Neuronal stem cell (in vitro differentiated cells): Measurements from ENCODE around the gene SPDEF.

Experiments used
- DNase-seq: peaks from one replicate; pipeline ENCODE4 v3.0.0-alpha.2; 2013; ENCODE audit warnings: low spot score
- H2AFZ ChIP-seq: one replicate; pipeline ENCODE4 v1.6.1; 2013; ENCODE audit warnings: mild to moderate bottlenecking, low read length, inconsistent platforms
- H2AK5ac ChIP-seq: 2 replicates; pipeline ENCODE4 v1.6.1; 2013; ENCODE audit warnings: low read depth, mild to moderate bottlenecking, inconsistent platforms, low read length, moderate library complexity, mixed read lengths
- H2BK120ac ChIP-seq: 2 replicates; pipeline ENCODE4 v1.6.1; 2013; ENCODE audit warnings: low read depth, mild to moderate bottlenecking, inconsistent platforms, low read length, moderate library complexity, mixed read lengths
- H2BK12ac ChIP-seq: one replicate; pipeline ENCODE4 v1.6.1; 2013; ENCODE audit warnings: low read length, inconsistent platforms
- H2BK15ac ChIP-seq: 2 replicates; pipeline ENCODE4 v1.6.1; 2013; ENCODE audit warnings: mild to moderate bottlenecking, low read length, inconsistent platforms, mixed read lengths
- H2BK5ac ChIP-seq: one replicate; pipeline ENCODE4 v1.6.1; 2013; ENCODE audit warnings: inconsistent platforms, mild to moderate bottlenecking, low read length, moderate library complexity
- H3K14ac ChIP-seq: one replicate; pipeline ENCODE4 v1.6.1; 2013; ENCODE audit warnings: low read length, inconsistent platforms
- H3K18ac ChIP-seq: 2 replicates; pipeline ENCODE4 v1.6.1; 2013; ENCODE audit warnings: low read length, inconsistent platforms
- H3K23ac ChIP-seq: 2 replicates; pipeline ENCODE4 v1.6.1; 2013; ENCODE audit warnings: low read depth, mild to moderate bottlenecking, mixed read lengths, low read length, inconsistent platforms; ENCODE audit not compliant: poor library complexity
- H3K27ac ChIP-seq: replicated peaks from 3 replicates; pipeline ENCODE4 v1.5.1; 2013; ENCODE audit warnings: low read length, inconsistent platforms
- H3K27me3 ChIP-seq, 3 experiments: 2 replicates each; pipeline ENCODE4 v1.6.1; 2013; ENCODE audit warnings: low read length in 3 of 3, mild to moderate bottlenecking in 2 of 3, inconsistent platforms in 1 of 3, low read depth in 1 of 3, mixed read lengths in 1 of 3, moderate library complexity in 1 of 3; ENCODE audit not compliant: control insufficient read depth in 3 of 3, insufficient read depth in 3 of 3
- H3K36me3 ChIP-seq, 2 donors: replicated peaks in 1 of 2; 2 replicates each; pipeline ENCODE4 v1.6.1; 2013; ENCODE audit warnings: low read length in 2 of 2; ENCODE audit not compliant: control insufficient read depth in 2 of 2, insufficient read depth in 2 of 2
- H3K4ac ChIP-seq: 2 replicates; pipeline ENCODE4 v1.6.1; 2013; ENCODE audit warnings: inconsistent platforms, mild to moderate bottlenecking, low read length, moderate library complexity
- H3K4me1 ChIP-seq, 2 donors: 1 replicate in 1 of 2; 2 replicates in 1 of 2; pipeline ENCODE4 v1.6.1; 2013; ENCODE audit warnings: low read length in 2 of 2, low read depth in 1 of 2; ENCODE audit not compliant: control insufficient read depth in 2 of 2, insufficient read depth in 1 of 2
- H3K4me2 ChIP-seq: one replicate; pipeline ENCODE4 v1.6.1; 2013; ENCODE audit warnings: mild to moderate bottlenecking, low read length, inconsistent platforms; ENCODE audit not compliant: insufficient read depth, poor library complexity, severe bottlenecking
- H3K4me3 ChIP-seq, 2 donors: 2 replicates each; pipeline ENCODE4 v1.5.1; 2013; ENCODE audit warnings: low read length in 2 of 2, mild to moderate bottlenecking in 2 of 2, inconsistent platforms in 1 of 2, moderate library complexity in 1 of 2
- H3K79me1 ChIP-seq: one replicate; pipeline ENCODE4 v1.6.1; 2013; ENCODE audit warnings: low read depth, mild to moderate bottlenecking, inconsistent platforms, low read length, moderate library complexity
- H3K9ac ChIP-seq: one replicate; pipeline ENCODE4 v1.6.1; 2013; ENCODE audit warnings: mild to moderate bottlenecking, low read depth, low read length, inconsistent platforms; ENCODE audit not compliant: poor library complexity
- H3K9me3 ChIP-seq, 2 donors: replicated peaks in 1 of 2; 2 replicates each; pipeline versions ENCODE3 to v1.6.1; 2013; ENCODE audit warnings: low read length in 2 of 2, mild to moderate bottlenecking in 2 of 2, inconsistent platforms in 1 of 2, low read depth in 1 of 2, mixed read lengths in 1 of 2, moderate library complexity in 1 of 2; ENCODE audit not compliant: control insufficient read depth in 2 of 2, insufficient read depth in 1 of 2
- H4K8ac ChIP-seq: one replicate; pipeline ENCODE4 v1.6.1; 2013; ENCODE audit warnings: low read depth, mild to moderate bottlenecking, inconsistent platforms, low read length, moderate library complexity
- H4K91ac ChIP-seq: one replicate; pipeline ENCODE4 v1.6.1; 2013; ENCODE audit warnings: low read length, low read depth, mild to moderate bottlenecking, inconsistent platforms; ENCODE audit not compliant: poor library complexity
- WGBS, 2 donors: extraction: QIAGEN DNeasy Blood & Tissue Kit; methylation state at CpG; one replicate each; pipeline ENCODE4 v1.1.7; 2013; ENCODE audit warnings: missing lambda C conversion rate in 2 of 2, mixed read lengths in 1 of 2; ENCODE audit not compliant: insufficient read length in 2 of 2, insufficient replicate concordance in 1 of 2; ENCODE audit errors: extremely low coverage in 2 of 2; 5-methylcytosine and 5-hydroxymethylcytosine counted together

The SPDEF gene

GRCh38 chr6:34596798-34597197 lies 40.7 kb upstream of the SPDEF start:
- Histone ChIP-seq H2BK15ac (no peak overlapping the region), H3K23ac (no peak overlapping the region), H2AK5ac (no peak overlapping the region), H4K8ac (no peak overlapping the region), H4K91ac (no peak overlapping the region), H3K14ac (no peak overlapping the region), H2BK5ac (no peak overlapping the region), H2BK120ac (no peak overlapping the region), H3K4me3 (no peak overlapping the region), H3K4ac (no peak overlapping the region), H3K9me3 (no peaks in the 10 kb centered on the region), H3K18ac (no peak overlapping the region), H2AFZ (no peak overlapping the region), H3K9ac (no peak overlapping the region), H3K79me1 (peaks cover 4% of the 10 kb centered on the region), H3K36me3 (peaks cover 0 to 4% of the 10 kb centered on the region in 2 donors), H3K4me2 (no peak overlapping the region), H2BK12ac (no peak overlapping the region), H3K27me3 (no peaks in the 10 kb centered on the region), H3K27ac (no peak overlapping the region), H3K4me1 (peaks cover 3 to 7% of the 10 kb centered on the region in 2 donors)
- no peak for DNase-seq
- WGBS, 2 donors = no CpG with 5 or more reads among the region's 1 CpG

- Histone ChIP-seq H2BK12ac (no peak overlapping the region), H3K4me1 (peaks cover 0 to 2% of the 10 kb centered on the region in 2 donors), H3K4ac (no peak overlapping the region), H3K14ac (no peak overlapping the region), H4K8ac (no peak overlapping the region), H2BK120ac (no peak overlapping the region), H3K79me1 (peaks cover 4% of the 10 kb centered on the region), H4K91ac (no peak overlapping the region), H3K36me3 (peaks cover 0 to 4% of the 10 kb centered on the region in 2 donors), H2BK5ac (no peak overlapping the region), H3K9me3 (no peaks in the 10 kb centered on the region), H2AK5ac (no peak overlapping the region), H3K27ac (no peak overlapping the region), H3K18ac (no peak overlapping the region), H3K27me3 (no peaks in the 10 kb centered on the region), H2AFZ (no peak overlapping the region), H3K4me3 (no peak overlapping the region), H2BK15ac (no peak overlapping the region), H3K4me2 (no peak overlapping the region), H3K9ac (no peak overlapping the region), H3K23ac (no peak overlapping the region)
- no CpG with 5 or more reads among the region's 6 CpGs for WGBS, 2 donors
- no peak for DNase-seq
Measured at GRCh38 chr6:34595332-34596184, 39.4 kb upstream of the SPDEF start.

GRCh38 chr6:34593701-34594100 lies 37.6 kb upstream of the SPDEF start:
- no peak overlapping the region for H3K4ac ChIP-seq
- H3K9me3 ChIP-seq = no peaks in the 10 kb centered on the region
- H3K4me1 ChIP-seq = peaks cover 0 to 4% of the 10 kb centered on the region in 2 donors
- H4K91ac ChIP-seq = no peak overlapping the region
- H3K9ac ChIP-seq = no peak overlapping the region
- H2BK15ac ChIP-seq = no peak overlapping the region
- no peak overlapping the region for H3K18ac ChIP-seq
- H3K27ac ChIP-seq = no peak overlapping the region
- no peak overlapping the region for H3K4me3 ChIP-seq
- H2BK12ac ChIP-seq = no peak overlapping the region
- no peak overlapping the region for H3K23ac ChIP-seq
- no peak overlapping the region for H2AK5ac ChIP-seq
- no peak for DNase-seq
- H2BK120ac ChIP-seq = no peak overlapping the region
- peaks cover 4% of the 10 kb centered on the region for H3K79me1 ChIP-seq
- no peak overlapping the region for H2AFZ ChIP-seq
- no peak overlapping the region for H3K14ac ChIP-seq
- H3K27me3 ChIP-seq = no peaks in the 10 kb centered on the region
- H3K4me2 ChIP-seq = no peak overlapping the region
- H2BK5ac ChIP-seq = no peak overlapping the region
- peaks cover 4 to 15% of the 10 kb centered on the region in 2 donors for H3K36me3 ChIP-seq
- H4K8ac ChIP-seq = no peak overlapping the region
- no CpG with 5 or more reads among the region's 5 CpGs for WGBS, 2 donors

- H3K4me1 ChIP-seq = peaks cover 0 to 4% of the 10 kb centered on the region in 2 donors
- no peaks in the 10 kb centered on the region for H3K9me3 ChIP-seq
- peaks cover 4% of the 10 kb centered on the region for H3K79me1 ChIP-seq
- no peak overlapping the region for H3K4me2 ChIP-seq
- no peak overlapping the region for H2AFZ ChIP-seq
- H4K8ac ChIP-seq = no peak overlapping the region
- H4K91ac ChIP-seq = no peak overlapping the region
- H2BK5ac ChIP-seq = no peak overlapping the region
- H3K27me3 ChIP-seq = no peaks in the 10 kb centered on the region
- no peak overlapping the region for H2BK120ac ChIP-seq
- no peak overlapping the region for H3K14ac ChIP-seq
- no peak overlapping the region for H2BK15ac ChIP-seq
- no CpG with 5 or more reads among the region's 10 CpGs for WGBS, 2 donors
- H3K4ac ChIP-seq = no peak overlapping the region
- no peak overlapping the region for H3K4me3 ChIP-seq
- H3K36me3 ChIP-seq = peaks cover 8 to 26% of the 10 kb centered on the region in 2 donors
- no peak overlapping the region for H2BK12ac ChIP-seq
- H3K9ac ChIP-seq = peak overlapping the region; percentile 13
- peak overlapping the region; percentile 19 for H3K23ac ChIP-seq
- no peak overlapping the region for H2AK5ac ChIP-seq
- DNase-seq = no peak
- H3K27ac ChIP-seq = no peak overlapping the region
- H3K18ac ChIP-seq = peak overlapping the region; percentile 27
Measured at GRCh38 chr6:34592208-34592952, 36.3 kb upstream of the SPDEF start.
